GM18499 (cell line): Measurements from ENCODE around the gene KBTBD7.
"Not testable (repeated sequence)": the region's sequence is repeated elsewhere in the genome, so short reads cannot be mapped to it uniquely, and the experiment has no call there.

Source experiments
- ATAC-seq: cut with Tn5 transposase; IDR thresholded peaks from one replicate; pipeline ENCODE4 v1.9.1; 2021; ENCODE audit warnings: moderate number of reproducible peaks; ENCODE audit not compliant: insufficient read depth, unreplicated experiment

Gene KBTBD7

DNA sequence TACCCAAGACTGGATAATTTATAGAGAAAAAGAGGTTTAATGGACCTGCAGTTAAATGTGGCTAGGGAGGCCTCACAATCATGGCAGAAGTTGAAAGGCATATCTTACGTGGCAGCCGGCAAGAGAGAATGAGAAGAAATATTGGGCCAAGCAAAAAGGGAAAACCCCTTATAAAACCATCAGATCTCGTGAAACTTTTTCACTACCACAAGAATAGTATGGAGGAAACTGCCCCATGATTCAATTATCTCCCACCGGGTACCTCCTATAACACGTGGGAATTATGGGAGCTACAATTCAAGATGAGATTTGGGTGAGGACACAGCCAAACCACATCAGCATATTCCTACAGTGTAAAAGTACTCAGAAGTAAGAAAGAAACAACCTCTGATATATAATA, 4.7 kb upstream of the KBTBD7 start:
- ATAC-seq = no peak

DNA sequence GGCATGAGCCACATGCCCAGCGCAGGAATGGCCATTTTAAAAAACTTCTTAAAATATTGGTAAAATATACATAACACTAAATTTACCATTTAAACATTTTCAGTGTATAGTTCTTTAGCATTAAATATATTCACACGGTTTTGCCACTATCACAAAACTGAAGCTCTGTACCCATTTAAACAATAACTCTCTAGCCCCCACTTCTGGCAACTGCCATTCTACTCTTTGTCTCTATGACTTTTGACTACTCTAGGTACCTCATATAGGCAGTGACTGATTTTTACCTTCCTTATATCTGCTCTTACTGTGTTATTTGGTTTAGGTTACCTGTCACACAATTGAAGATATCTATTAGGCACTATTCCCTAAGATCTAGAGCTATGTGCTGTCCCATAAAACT, 2.3 kb upstream of the KBTBD7 start:
- ATAC-seq = no peak

DNA sequence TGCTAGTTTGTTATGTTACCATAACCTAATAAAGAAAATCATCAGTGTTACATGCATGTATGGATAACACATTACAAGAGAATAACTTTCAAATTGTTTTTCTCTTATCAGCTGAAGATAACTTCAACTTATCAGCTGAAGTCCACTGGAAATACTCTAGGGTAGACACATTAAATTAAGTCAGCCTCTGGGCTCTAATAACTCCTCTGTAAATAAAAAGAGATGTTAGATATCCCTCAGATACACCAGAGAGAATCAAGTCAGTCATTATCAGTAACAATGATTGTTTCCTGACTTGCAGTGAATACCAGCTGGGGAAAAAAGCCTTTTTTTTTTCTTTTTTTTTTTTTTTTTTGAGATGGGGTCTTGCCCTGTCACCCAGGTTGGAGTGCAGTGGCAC, 1.6 kb upstream of the KBTBD7 start:
- no peak for ATAC-seq

DNA sequence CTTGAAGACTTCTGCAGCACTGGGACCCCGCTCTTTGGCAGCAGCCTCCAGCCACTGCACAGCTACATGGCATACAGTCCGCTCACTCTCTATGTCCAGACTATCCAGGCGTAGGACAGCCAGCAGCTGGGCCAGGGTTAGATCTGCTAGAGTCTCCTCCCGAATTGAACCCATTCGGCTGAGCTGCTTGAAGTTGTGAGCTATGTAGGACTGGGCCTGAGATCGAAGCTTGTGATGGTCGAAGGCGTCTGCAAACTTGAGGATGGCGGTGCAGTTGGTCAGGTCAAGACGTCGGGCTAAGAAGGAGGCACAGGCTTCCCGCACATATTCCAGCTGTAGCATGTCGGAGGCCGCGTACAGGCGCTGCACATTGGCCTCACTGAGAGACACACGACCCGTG, 900 bp downstream of the KBTBD7 start:
- ATAC-seq = no peak

DNA sequence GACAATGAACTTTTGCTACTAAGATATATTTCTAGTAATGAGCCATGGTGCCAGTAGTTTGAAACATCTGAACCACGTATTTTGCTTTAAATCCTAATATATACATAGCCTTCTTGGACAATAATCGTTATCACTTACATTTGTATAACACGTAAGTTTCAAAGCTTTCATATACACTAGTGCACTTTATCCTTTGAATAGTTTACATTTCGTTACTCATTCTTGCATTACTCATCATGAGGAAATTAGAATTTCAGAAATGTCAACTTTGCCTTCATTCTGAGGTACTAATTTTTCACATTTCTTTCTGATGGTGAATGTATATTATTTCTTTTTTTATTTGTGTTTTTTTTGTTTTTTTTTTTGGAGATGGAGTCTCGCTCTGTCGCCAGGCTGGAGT, 5.8 kb downstream of the KBTBD7 start:
- no peak for ATAC-seq

DNA sequence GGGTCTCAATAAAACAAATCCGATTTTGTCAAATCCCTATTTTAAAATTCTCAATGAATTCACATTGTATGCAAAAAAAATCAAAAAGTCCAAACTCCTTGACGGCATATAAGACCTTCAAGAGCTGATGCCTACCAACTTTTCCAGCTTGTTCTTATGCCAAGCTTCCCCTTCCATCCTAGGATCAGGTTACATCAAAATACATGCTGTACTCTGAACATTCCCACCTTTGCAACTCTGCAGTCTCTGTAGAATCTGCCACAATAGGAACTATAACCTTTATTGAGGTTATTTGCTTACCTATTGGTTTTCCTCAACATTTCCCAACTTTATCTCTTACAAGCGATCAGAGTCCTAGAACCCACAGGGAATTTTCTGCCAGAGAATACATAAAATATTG, 7.9 kb downstream of the KBTBD7 start:
- ATAC-seq = no peak

DNA sequence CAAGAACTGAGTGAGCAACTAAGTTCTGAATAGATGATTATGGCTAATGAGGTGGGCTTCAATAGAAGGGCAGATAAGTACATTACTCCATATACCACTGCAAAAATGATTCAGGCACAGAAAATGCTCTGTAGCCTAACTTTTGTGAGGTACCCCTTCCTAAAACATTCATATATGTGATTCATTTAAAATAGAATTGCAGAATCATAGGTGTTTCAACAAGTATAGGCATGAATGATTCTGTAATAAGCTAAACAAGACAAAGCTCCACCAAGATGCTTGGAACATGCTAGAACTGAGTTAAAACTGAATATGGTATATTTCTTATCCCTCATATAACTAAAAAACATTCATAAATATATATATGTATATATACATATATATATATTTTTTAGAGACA, 12.1 kb downstream of the KBTBD7 start:
- no peak for ATAC-seq

DNA sequence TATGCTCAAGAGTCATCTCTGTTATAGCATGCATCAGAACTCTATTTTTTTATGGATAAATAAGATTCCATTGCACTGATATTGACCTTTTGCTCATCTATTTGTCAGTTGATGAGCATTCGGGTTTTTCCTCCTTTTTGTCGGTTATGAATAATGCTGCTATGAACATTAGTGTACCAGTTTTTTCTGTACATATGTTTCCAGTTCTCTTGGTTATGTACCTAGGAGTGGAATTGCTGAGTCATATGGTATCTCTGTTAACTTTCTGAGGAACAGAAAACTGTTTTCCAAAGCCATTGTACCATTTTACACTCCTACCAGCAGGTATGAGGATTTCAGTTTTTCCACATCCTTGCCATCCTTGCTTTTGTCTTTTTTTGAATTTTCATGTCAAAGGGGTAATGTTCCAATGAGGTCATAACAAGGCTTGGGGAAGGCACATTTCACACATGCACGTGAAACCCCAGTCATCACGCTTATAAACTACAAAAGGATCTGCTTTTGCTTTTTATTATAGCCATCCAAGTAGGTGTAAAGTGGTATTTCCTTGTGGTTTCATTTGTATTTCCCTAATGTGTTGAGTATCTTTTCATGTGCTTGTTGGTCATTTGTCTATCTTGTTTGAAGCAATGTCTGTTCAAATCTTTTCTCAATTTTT, 14.6 kb downstream of the KBTBD7 start:
- ATAC-seq = no peak

DNA sequence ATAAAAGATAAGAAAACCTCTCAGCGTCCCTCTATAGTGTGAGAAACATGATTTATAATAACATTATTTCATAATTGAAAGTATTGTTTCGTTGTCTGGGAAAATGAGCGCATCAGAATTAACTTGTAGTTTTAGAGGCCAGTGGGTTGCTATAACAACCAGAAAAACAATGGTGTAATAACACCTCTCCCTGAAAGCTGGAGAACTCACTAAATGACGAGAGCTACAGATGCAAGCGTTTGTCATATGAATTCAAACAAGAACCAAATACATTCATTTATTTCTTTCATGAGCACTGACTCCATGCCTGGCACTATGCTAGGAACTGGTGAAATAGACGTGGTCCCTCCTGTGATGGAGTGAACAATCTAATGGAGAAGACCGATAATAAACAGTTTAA, 16.3 kb downstream of the KBTBD7 start:
- no peak for ATAC-seq

DNA sequence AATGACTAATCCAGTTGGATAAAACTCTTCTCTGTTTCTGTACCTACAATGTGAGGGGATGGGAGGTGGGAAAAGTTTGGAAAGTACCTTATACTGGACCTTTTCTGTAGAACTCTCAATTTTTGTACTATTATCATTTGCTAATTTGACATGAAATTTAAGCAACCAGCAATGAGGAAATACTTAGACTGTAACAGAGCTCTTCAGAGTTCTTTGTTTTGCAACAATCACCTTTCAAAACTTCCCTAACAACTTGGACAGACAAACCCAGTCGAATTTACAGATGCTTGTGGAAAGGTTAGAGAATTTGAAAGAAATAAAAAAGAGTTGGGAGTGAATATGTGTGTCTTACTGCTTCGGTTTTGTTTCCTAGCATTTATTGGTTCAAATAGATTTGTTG, 16.8 kb downstream of the KBTBD7 start:
- no peak for ATAC-seq

DNA sequence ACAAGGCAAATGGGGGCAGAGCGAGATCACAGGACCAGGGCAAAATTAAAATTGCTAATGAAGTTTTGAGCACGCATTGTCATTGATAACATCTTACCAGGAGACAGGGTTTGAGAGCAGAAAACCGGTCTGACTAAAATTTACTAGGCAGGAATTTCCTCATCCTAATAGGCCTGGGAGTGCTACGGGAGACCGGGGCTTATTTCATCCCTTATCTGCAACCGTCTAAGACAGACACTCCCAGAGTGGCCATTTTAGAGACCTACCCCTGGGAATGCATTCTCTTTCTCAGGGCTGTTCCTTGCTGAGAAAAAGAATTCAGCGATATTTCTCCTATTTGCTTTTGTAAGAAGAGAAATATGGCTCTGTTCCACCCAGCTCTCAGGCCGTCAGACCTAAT, 18.8 kb downstream of the KBTBD7 start:
- not testable (repeated sequence) for ATAC-seq

DNA sequence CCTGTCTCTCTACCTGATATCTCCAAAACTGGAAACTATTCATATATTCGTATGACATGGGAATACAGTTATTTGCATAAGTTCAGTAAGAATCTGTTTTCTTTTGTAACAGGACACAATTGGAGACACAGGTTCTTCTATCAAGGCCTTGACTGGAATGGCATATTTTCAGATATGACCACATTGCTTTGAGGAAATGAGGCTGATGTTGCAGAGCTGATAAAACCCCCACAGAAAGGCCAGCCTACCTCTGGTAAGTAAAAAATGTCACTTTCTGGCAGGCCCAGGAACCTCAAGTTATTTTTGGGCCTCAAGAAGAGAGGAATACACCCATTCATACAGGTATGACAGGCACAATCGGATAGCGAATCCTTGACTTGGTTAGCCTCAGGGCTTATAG, 32.2 kb downstream of the KBTBD7 start:
- no peak for ATAC-seq

DNA sequence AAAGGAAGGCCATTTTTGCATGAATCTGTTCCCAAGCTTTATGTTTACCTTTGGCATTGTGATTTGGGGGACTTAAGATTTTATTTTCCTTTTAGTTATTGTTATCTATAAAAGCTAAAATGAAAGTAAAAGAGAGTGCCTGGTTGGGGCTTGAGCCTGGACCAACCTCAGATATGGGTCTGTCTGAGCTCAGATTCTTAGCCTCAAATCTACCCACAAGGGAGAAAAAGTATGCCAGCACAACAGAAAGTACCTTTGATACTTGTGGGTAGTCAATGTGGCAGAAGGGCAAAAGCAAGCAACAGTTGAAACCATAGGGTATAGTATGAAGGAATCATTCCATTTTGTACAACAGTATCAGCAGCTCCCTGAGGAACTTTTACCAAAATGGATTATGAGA, 35.2 kb downstream of the KBTBD7 start:
- ATAC-seq = no peak

DNA sequence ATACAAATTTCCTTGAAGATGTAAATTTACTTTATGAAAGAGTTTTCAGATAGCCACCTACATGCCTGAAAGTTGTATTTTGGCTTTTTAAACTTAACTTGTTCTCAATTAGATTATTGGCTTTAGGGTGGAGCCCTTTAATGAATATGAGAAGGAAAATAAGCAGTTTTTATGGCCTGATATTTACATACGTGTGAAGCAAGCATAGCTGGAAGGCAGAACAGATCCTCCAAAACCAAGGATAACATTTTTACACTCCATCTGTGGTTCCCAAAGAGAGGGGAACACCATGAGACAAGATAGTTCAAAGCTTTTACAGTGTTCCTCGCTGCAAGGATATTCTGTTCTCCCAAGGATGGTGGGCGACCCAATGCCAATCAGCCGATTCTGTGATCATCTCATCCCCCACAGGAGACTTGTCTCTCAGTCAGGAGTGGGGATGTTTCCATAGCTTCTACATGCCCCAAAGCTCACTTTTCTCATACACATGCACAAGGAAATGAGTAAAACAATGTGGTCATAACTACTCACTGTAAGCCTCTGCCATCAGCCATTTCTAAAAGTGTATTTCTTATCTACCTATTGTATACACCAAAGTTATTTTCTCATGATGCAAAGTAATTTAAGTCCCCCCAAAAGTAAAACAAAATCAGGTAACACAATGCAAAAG, 37.2 kb downstream of the KBTBD7 start:
- no peak for ATAC-seq

DNA sequence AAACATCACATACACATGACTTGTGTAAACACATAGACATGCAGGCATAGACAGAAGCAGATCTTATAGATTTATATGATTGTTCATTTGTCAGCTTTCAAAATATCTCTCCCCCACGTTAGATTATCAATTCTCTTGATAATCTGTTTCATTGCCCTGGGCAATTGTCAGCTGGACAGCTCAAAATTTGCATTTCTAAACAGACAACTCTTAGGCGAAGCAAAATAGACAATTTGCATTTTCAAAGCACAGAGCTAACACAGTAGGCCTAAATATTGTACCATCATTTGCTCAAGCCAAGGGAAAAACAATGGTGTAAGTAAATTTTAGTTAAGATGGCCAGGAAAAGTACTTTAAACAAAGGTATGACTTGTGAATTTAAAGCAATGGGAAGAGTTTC, 37.7 kb downstream of the KBTBD7 start:
- ATAC-seq = no peak

DNA sequence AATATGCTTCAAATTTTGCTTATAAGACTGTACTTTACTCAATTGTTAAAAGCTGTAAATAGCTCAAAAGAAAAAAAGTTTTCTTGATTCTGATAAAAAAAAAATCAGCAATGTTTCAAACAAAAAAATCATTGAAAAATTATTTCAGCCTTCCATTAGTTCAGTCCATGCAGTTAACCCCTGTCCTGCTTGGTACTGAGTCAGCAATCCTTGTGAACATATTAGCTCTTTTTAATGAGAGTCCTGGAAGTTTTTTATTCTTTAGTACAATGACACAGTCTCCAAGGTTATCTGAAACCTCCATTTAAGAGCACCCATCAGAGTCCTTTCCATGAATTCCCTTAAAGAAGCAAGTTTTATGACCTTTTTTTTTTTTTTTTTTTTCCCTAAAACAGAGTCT, 40.3 kb downstream of the KBTBD7 start:
- no peak for ATAC-seq

DNA sequence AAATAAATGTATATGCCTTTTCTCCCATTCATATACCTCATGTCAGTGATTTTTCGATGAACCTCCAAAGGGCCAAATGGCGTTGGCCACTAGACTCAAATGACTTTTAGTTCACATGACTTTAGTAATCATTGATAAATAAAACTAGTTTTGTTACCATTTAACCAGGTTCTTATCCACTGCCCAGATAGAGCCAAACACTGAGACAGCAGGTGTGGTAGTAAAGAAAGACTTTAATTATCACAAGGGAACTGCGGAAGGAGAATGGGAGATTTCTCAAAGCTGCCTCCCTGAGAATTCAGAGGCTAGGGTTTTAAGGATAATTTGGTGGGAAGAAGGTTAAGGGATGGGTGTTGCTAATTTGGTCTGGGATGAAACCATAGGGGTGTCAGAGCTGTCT, 42.4 kb downstream of the KBTBD7 start:
- ATAC-seq = no peak

DNA sequence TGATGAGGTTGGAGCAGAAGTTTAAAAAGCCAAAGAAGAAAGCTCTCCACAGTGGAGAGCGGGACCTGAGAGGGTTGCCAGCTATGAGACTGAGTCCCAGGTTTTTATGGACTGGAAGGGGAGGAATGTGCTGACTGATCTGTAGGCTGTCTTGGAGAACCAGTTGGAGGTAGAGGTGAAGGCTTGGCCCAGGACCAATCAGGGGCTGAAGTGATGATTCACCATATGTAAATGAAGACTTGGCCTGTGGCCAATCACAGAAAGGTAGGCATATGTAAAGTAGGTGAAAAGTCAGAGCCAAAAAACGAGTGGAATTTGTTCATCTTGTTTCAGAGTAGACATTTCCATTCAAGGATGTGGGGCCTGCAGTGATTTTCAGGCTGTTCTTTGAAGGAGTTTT, 44.3 kb downstream of the KBTBD7 start:
- ATAC-seq = no peak

DNA sequence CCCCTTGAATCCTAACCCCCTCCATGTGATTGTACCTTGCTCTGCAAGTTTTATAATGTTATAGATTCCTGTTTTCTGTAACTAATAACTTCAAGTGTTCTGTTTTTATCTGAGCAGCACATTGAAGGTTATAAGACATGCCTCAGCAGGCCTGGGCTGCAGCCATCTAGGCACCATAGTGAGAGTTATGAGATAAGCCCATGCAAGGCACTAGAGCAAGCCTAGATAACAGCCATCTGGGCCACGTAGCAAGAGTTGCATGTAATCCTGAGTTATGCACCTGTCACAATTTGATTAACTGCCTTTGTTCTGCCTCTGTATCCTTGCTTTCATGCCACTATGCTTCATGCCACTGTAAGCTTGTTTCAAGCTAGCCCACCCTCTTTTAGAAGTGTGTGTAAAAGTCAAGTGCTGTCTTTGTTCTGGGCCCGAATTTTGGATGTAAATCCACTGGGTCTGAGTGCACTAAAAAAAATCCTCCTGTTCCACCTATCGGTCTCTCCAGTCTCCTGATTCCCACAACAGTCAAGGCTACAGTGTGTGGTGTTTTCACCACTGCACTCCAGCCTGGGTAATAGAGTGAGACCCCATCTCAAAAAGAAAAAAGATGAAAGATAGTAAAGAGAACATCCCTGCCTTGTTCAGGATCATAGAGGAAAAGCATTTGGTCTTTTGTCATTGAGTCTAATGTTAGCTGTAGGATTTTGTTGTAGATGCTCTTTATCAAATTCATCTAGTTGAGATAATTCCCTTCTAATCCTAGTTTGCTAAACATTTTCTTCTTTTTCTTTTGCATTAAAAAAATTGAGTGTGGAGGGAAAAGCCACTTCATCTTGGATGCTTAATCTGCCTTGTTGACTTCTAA, 45.7 kb downstream of the KBTBD7 start:
- ATAC-seq = no peak

DNA sequence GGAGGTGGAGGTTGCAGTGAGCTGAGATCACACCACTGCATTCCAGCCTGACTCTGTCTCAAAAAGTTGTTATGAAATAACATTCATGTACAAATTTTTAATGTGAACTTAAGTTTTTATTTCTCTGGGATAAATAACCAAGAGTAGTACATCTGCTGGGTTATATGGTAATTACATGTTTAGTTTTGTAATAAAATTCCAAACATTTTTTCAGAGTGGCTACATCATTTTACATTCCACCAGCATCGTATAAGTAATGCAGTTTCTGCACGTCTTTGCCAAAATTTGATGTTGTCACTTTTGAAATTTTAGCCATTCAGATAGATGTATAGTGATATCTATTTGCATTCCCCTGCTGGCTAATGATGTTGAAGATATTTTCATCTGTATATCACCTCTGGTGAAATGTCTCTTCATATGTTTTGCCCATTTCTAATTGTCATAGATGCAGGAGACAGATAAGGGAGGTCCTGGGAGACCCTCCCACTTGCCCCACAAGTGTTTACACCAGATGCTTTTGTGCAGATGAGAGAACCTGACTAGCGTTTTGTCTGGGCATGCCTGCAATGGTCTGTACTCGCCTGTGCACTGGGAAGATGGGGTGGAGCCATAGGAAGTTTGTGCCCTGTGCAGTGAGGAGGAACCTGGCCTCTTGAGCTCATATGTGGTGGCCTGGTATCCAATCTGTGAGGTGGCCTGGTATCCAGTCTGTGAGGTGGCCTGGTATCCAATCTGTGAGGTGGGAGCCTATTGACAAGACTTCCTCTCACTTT, 49.0 kb downstream of the KBTBD7 start:
- no peak for ATAC-seq

DNA sequence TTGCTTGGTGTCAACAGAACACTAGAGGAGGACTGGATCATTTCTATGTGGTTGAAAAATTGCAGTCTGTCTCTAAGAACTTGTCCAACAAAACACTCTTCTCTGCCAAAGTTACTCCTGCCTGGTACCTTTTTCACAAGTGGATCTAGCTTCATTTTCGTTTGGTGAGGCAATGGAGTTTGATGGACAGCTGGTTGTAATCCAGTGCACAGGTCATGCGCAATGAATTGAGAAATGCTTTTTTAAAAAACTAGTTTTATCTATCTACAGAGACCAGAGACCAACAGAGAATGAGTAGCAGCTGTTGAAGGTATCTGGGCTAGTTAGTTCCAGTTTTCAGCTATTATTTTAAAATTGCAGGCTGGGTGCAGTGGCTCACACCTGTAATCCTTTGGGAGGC, 49.8 kb downstream of the KBTBD7 start:
- no peak for ATAC-seq
